Epithelial cell of prostate (primary cell): ENCODE data around the gene VRK1.
"Not testable (repeated sequence)": the region's sequence is repeated elsewhere in the genome, so short reads cannot be mapped to it uniquely, and the experiment has no call there.

ENCODE experiments used
- DNase-seq: peaks from one replicate; pipeline ENCODE4 v3.0.0-alpha.2; 2011; ENCODE audit warnings: low read depth, low spot score
- H3K27ac ChIP-seq: fragments of 450-650 bp; 2 replicates; pipeline ENCODE4 v1.5.1; 2017; ENCODE audit warnings: mild to moderate bottlenecking

The VRK1 gene

GRCh38 chr14:96863327-96863985, 66.3 kb downstream of the VRK1 start:
- H3K27ac ChIP-seq, result no peak overlapping the region

DNA sequence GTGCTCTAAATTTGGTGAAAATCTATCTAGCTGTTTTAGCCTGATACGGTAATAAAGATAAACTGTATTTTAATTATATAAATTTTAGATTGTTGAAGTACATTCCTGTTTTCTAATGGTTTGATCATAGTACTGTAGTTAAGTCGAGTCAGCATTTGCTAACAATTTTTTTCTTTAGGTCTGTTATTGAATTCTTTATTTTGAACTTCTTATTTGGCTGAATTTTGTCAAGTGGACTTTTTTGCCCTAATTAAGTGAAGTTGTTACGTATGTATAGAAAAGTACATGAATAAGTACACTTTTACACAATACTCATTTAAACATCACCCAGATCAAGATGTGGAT, 66.8 kb downstream of the VRK1 start:
- DNase-seq, result no peak
- H3K27ac ChIP-seq, result no peak overlapping the region

More at GRCh38 chr14:96863327-96863985, 66.3 kb downstream of the VRK1 start:
- DNase-seq, result no peak

DNA sequence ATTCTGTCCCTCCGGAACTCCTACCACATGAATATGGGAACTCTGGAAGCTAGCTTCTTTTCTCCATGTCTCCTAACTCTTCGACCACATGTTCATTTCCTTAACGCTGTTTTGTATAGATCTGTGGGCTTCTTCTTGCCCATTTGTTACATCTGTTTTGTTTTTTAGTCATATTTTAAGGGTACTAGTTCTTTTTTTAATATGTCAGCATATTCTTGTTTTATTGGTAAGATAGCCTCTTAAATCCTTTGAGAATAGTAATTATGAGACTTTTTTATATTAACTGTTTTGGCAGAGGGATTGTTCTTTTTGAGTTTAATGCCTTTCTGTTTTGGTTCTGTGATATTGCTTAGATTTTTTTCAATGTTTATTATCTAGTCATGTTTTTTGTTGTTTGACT, 70.5 kb downstream of the VRK1 start:
- no peak for DNase-seq
- no peak overlapping the region for H3K27ac ChIP-seq

- no peak for DNase-seq
- H3K27ac ChIP-seq, result no peak overlapping the region
These were observed 76.9 kb downstream of the VRK1 start for GRCh38 chr14:96874127-96874526.

DNA sequence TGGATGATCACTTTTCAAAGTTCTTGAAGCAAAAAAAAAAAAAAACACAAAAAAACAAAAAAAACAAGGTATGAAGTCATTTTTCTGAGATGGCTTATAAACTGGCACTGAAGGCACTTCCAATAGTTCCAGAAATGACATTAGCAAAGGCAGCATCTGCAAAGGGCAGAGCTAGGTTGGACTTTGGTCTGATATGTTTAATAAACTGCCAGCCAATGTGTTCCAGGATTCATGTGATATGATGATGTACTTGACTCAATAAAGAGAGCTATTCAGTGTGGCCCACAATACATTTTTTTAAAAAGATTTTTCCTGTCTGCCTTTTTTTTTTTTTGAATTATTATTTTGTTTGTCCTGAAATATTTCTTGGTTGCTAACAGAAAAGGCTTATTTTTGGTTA, 79.6 kb downstream of the VRK1 start:
- no peak overlapping the region for H3K27ac ChIP-seq
- no peak for DNase-seq

DNA sequence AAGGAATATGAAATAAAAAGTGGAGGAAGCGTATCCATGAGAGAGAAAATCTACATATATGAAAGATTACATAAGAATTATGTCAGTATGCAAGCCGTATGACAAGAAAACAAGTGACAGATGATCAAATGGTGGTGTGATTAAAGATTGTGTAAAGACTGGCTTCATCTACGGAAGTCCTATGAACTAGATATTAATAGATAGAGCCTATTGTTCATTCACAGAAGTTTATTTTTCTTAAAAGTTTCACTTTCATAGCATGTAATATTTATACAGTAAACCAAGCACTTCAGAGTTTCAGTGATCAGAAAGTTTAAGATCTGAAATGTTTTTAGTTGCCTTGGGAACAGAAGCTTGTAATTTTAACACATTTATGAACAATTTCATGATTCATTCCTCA, 84.5 kb downstream of the VRK1 start:
- H3K27ac ChIP-seq, result no peak overlapping the region
- no peak for DNase-seq

DNA sequence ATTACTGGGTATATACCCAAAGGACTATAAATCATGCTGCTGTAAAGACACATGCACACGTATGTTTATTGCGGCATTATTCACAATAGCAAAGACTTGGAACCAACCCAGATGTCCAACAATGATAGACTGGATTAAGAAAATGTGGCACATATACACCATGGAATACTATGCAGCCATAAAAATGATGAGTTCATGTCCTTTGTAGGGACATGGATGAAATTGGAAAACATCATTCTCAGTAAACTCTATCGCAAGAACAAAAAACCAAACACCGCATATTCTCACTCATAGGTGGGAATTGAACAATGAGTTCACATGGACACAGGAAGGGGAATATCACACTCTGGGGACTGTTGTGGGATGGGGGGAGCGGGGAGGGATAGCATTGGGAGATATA, 86.8 kb downstream of the VRK1 start:
- DNase-seq, H3K27ac ChIP-seq: not testable (repeated sequence)

DNA sequence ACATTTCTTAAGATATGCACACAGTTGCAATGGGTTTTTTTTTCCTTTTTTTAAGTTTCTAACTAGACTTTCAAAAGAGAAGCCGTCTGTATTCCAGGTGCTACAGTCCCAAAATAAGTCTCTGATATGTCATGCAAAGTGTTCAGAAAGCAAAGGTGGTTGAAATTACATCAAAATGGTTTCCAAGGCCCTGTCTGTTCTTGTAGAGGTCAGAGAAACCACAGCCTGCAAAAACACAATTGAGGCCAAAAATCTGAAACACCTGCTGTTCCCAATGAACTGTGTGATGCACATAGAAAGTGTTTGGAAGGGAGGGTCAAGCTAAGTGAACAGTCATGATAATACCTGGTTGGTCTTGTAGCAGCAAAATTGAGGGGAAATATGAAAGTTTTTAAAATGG, 91.0 kb downstream of the VRK1 start:
- H3K27ac ChIP-seq, result no peak overlapping the region
- no peak for DNase-seq

- DNase-seq, result no peak
- no peak overlapping the region for H3K27ac ChIP-seq
These were observed 91.4 kb downstream of the VRK1 start for GRCh38 chr14:96888593-96888992.

DNA sequence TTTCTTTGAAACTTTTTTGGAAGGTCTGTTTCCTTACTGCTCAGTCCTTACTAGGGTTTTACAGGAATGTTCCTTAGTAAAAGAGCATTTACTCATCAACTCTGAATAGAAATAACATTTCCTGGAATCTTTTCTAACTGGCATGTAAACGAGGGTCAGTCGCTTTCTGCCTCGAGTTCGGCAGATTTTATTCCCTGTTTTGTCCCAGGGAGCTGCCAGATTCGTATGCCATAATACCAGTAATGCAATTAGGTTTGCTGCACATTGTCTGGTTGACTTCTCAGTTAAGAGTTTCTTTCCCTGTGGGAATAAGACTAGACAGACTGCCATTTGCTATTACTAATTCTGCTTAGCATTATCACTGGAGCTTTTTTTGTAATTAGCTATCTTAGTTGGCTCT, 91.9 kb downstream of the VRK1 start:
- no peak overlapping the region for H3K27ac ChIP-seq
- DNase-seq, result no peak

GRCh38 chr14:96893966-96894622, 96.9 kb downstream of the VRK1 start:
- DNase-seq, result no peak
- no peak overlapping the region for H3K27ac ChIP-seq

DNA sequence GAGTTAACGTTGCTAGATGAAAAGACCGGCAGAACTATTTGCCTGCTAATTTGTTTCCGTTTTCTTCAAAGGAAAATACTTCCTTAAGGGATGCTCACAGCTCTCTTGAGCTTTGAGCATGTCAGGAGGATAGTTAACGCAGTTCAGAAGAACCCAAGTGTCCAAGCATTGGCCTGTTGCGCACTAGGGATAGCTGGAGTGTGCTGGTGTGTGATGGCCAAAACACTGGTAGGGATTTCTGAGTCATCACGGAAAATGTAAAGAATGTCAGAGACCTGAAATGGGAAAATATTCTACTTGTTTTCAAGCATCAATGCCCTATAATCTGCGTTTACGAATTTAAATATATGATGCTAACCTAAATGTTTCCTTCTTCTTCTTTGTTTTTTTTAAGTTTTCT, 97.8 kb downstream of the VRK1 start:
- DNase-seq, result no peak
- H3K27ac ChIP-seq, result no peak overlapping the region

GRCh38 chr14:96895658-96896271, 98.6 kb downstream of the VRK1 start:
- no peak overlapping the region for H3K27ac ChIP-seq
- DNase-seq, result no peak

- DNase-seq, result no peak
- H3K27ac ChIP-seq, result no peak overlapping the region
These were observed 100.0 kb downstream of the VRK1 start for GRCh38 chr14:96897184-96897583.

GRCh38 chr14:96901227-96901626, 104.0 kb downstream of the VRK1 start:
- no peak for DNase-seq

DNA sequence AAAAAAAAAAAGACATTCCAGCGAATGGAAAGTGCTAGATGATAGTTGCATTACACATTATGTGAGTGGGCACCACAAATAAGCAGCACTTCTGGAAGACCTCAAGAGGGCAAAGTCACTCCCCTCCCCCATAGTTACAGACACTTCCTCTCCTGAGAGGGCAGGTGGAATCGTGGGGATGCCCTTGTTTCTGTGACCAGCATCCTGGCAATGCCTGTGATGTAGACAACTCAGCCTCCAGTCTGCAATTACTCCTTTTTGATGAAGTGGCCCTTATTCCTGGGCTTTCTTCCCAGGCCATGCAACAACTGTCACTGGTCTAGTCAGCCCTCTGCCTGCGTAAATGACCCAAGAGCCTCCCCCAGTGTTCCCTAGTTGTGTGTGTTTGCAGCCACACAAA, 104.8 kb downstream of the VRK1 start:
- no peak overlapping the region for H3K27ac ChIP-seq
- DNase-seq, result no peak

More at GRCh38 chr14:96901227-96901626, 104.0 kb downstream of the VRK1 start:
- H3K27ac ChIP-seq, result no peak overlapping the region

- no peak for DNase-seq
- no peak overlapping the region for H3K27ac ChIP-seq
These were observed 106.4 kb downstream of the VRK1 start for GRCh38 chr14:96903444-96904023.

- peak; percentile 34 for DNase-seq
- H3K27ac ChIP-seq, result no peak overlapping the region
These were observed 107.0 kb downstream of the VRK1 start for GRCh38 chr14:96904201-96904600.

- no peak for DNase-seq
- no peak overlapping the region for H3K27ac ChIP-seq
These were observed 107.9 kb downstream of the VRK1 start for GRCh38 chr14:96905065-96905464.

- no peak for DNase-seq
These were observed 108.6 kb downstream of the VRK1 start for GRCh38 chr14:96905825-96906224.

GRCh38 chr14:96906434-96906833, 109.3 kb downstream of the VRK1 start:
- H3K27ac ChIP-seq, result no peak overlapping the region
- DNase-seq, result no peak

More at GRCh38 chr14:96905825-96906224, 108.6 kb downstream of the VRK1 start:
- no peak overlapping the region for H3K27ac ChIP-seq
